H9 (cell line): Measurements from ENCODE around the gene ASPSCR1. TPM values are rescaled to one million over a fixed set of nuclear protein-coding genes. Genes with fewer than 3 reads are reported as not detected.

Source experiments
- DNase-seq: peaks from one replicate; pipeline ENCODE4 v3.0.0-alpha.2; 2017
- H2AFZ ChIP-seq: one replicate; pipeline ENCODE4 v1.6.1; 2013; ENCODE audit warnings: mild to moderate bottlenecking, low read length, control low read depth, moderate library complexity
- H2AK5ac ChIP-seq: 2 replicates; pipeline ENCODE4 v1.6.1; 2013; ENCODE audit warnings: low read length, control low read depth, mixed read lengths; ENCODE audit not compliant: insufficient read length
- H2BK120ac ChIP-seq: one replicate; pipeline ENCODE4 v1.6.1; 2013; ENCODE audit warnings: low read depth, mild to moderate bottlenecking, low read length, control low read depth, inconsistent platforms; ENCODE audit not compliant: poor library complexity, severe bottlenecking
- H2BK12ac ChIP-seq: 2 replicates; pipeline ENCODE4 v1.6.1; 2013; ENCODE audit warnings: low read length, control low read depth, mixed read lengths, low read depth; ENCODE audit not compliant: insufficient read length
- H2BK15ac ChIP-seq: 2 replicates; pipeline ENCODE4 v1.6.1; 2013; ENCODE audit warnings: low read depth, low read length, control low read depth
- H2BK20ac ChIP-seq: one replicate; pipeline ENCODE4 v1.6.1; 2013; ENCODE audit warnings: low read depth, mild to moderate bottlenecking, low read length, control low read depth, inconsistent platforms; ENCODE audit not compliant: poor library complexity, severe bottlenecking
- H2BK5ac ChIP-seq: 2 replicates; pipeline ENCODE4 v1.6.1; 2013; ENCODE audit warnings: low read length, control low read depth, mixed read lengths; ENCODE audit not compliant: insufficient read length
- H3K14ac ChIP-seq: 2 replicates; pipeline ENCODE4 v1.6.1; 2013; ENCODE audit warnings: low read length, control low read depth; ENCODE audit not compliant: insufficient read depth
- H3K18ac ChIP-seq: 2 replicates; pipeline ENCODE4 v1.6.1; 2013; ENCODE audit warnings: low read depth, mild to moderate bottlenecking, mixed read lengths, low read length, control low read depth; ENCODE audit not compliant: insufficient read length
- H3K23ac ChIP-seq: 2 replicates; pipeline ENCODE4 v1.6.1; 2013; ENCODE audit warnings: low read length, control low read depth, mixed read lengths, low read depth; ENCODE audit not compliant: insufficient read length
- H3K23me2 ChIP-seq: 2 replicates; pipeline ENCODE4 v1.6.1; 2013; ENCODE audit warnings: low read depth, mild to moderate bottlenecking, mixed read lengths, low read length, control low read depth; ENCODE audit not compliant: insufficient read length, poor library complexity, severe bottlenecking
- H3K27ac ChIP-seq: 2 replicates; pipeline ENCODE4 v1.5.1; 2013; ENCODE audit warnings: low read length, control low read depth, mixed read lengths, low read depth; ENCODE audit not compliant: insufficient read length
- H3K27me3 ChIP-seq: 2 replicates; pipeline ENCODE4 v1.6.1; 2013; ENCODE audit warnings: low read length, control low read depth, inconsistent platforms; ENCODE audit not compliant: insufficient read depth
- H3K4ac ChIP-seq: 2 replicates; pipeline ENCODE4 v1.6.1; 2013; ENCODE audit warnings: low read depth, mild to moderate bottlenecking, control low read depth, inconsistent platforms, low read length, moderate library complexity
- H3K4me1 ChIP-seq: 2 replicates; pipeline ENCODE4 v1.6.1; 2013; ENCODE audit warnings: low read length, control low read depth, inconsistent platforms; ENCODE audit not compliant: insufficient read depth
- H3K4me2 ChIP-seq: 2 replicates; pipeline ENCODE4 v1.6.1; 2013; ENCODE audit warnings: low read length, control low read depth, mixed read lengths; ENCODE audit not compliant: insufficient read length, insufficient read depth
- H3K56ac ChIP-seq: 2 replicates; pipeline ENCODE4 v1.6.1; 2013; ENCODE audit warnings: low read depth, mild to moderate bottlenecking, mixed read lengths, low read length, control low read depth; ENCODE audit not compliant: insufficient read length
- H3K79me1 ChIP-seq: 2 replicates; pipeline ENCODE4 v1.6.1; 2013; ENCODE audit warnings: low read depth, mild to moderate bottlenecking, moderate library complexity, low read length, control low read depth, inconsistent platforms; ENCODE audit not compliant: insufficient read depth, poor library complexity, severe bottlenecking
- H3K79me2 ChIP-seq: 2 replicates; pipeline ENCODE4 v1.6.1; 2013; ENCODE audit warnings: low read length, control low read depth, inconsistent platforms; ENCODE audit not compliant: insufficient read depth
- H3K9ac ChIP-seq: 2 replicates; pipeline ENCODE4 v1.6.1; 2013; ENCODE audit warnings: low read length, control low read depth, mixed read lengths; ENCODE audit not compliant: insufficient read length; ENCODE audit errors: extremely low read depth
- H3K9me3 ChIP-seq: one replicate; pipeline ENCODE4 v1.6.1; 2013; ENCODE audit warnings: low read depth, low read length, inconsistent platforms; ENCODE audit not compliant: control insufficient read depth
- H3T11ph ChIP-seq: one replicate; pipeline ENCODE4 v1.6.1; 2013; ENCODE audit warnings: mild to moderate bottlenecking, low read length, control low read depth, inconsistent platforms
- H4K20me1 ChIP-seq: one replicate; pipeline ENCODE4 v1.6.1; 2013; ENCODE audit not compliant: control insufficient read depth, insufficient read length, insufficient read depth
- H4K5ac ChIP-seq: 2 replicates; pipeline ENCODE4 v1.6.1; 2013; ENCODE audit warnings: low read depth, mild to moderate bottlenecking, mixed read lengths, low read length, control low read depth; ENCODE audit not compliant: insufficient read length
- H4K8ac ChIP-seq: replicated peaks from 2 replicates; pipeline ENCODE4 v1.6.1; 2013; ENCODE audit warnings: low read length, control low read depth, mixed read lengths, low read depth; ENCODE audit not compliant: insufficient read length
- H4K91ac ChIP-seq: 2 replicates; pipeline ENCODE4 v1.6.1; 2013; ENCODE audit warnings: low read depth, mild to moderate bottlenecking, moderate library complexity, mixed read lengths, low read length, control low read depth; ENCODE audit not compliant: insufficient read length
- H3K27ac Mint-ChIP-seq, 3 experiments: 2 replicates in 2 of 3; 3 replicates in 1 of 3; pipeline ENCODE4 v1.8.0; 2020 to 2021; ENCODE audit warnings: mixed read lengths in 3 of 3, mild to moderate bottlenecking in 1 of 3, moderate library complexity in 1 of 3
- H3K27me3 Mint-ChIP-seq: 2 replicates; pipeline ENCODE4 v1.8.0; 2021; ENCODE audit warnings: low read depth, mild to moderate bottlenecking, moderate library complexity, mixed read lengths
- H3K36me3 Mint-ChIP-seq, 3 experiments: 2 replicates in 2 of 3; 3 replicates in 1 of 3; pipeline ENCODE4 v1.8.0; 2020 to 2021; ENCODE audit warnings: low read depth in 3 of 3, mixed read lengths in 3 of 3; ENCODE audit not compliant: insufficient read depth in 1 of 3
- H3K4me1 Mint-ChIP-seq, 2 experiments: 2 replicates each; pipeline ENCODE4 v1.8.0; 2020; ENCODE audit warnings: mixed read lengths in 2 of 2
- H3K4me3 Mint-ChIP-seq, 2 experiments: 2 replicates in 1 of 2; 3 replicates in 1 of 2; pipeline ENCODE4 v1.8.0; 2020 to 2021; ENCODE audit warnings: mild to moderate bottlenecking in 2 of 2, mixed read lengths in 2 of 2, moderate library complexity in 1 of 2
- H3K9me3 Mint-ChIP-seq, 2 experiments: 2 replicates in 1 of 2; 3 replicates in 1 of 2; pipeline ENCODE4 v1.8.0; 2020; ENCODE audit warnings: mild to moderate bottlenecking in 2 of 2, mixed read lengths in 2 of 2, moderate library complexity in 1 of 2
- WGBS: extraction: QIAGEN DNeasy Blood & Tissue Kit; methylation state at CpG from one replicate; pipeline ENCODE4 v1.1.7; 2013; ENCODE audit warnings: missing lambda C conversion rate, low lambda C conversion rate, mixed read lengths; ENCODE audit not compliant: insufficient read length; ENCODE audit errors: extremely low coverage; 5-methylcytosine and 5-hydroxymethylcytosine counted together
- total RNA-seq: library from RNA; stranded (reverse); gene quantifications from 2 replicates; pipeline ENCODE4 v1.2.1, GENCODE V29; 2021
- TF ChIP-seq, protein P1 (sequence below): fragments of 200-600 bp; sonication (generic); conservative IDR thresholded peaks from 3 replicates; pipeline ENCODE4 v1.8.0; 2021; ENCODE audit warnings: antibody characterized with exemption, mild to moderate bottlenecking

Gene ASPSCR1
- total RNA-seq, 1 experiment from 2014 or later = 50.9 TPM

GRCh38 chr17:81951785-81952684 lies 25.4 kb upstream of the ASPSCR1 start:
- no peak overlapping the region for H3K27ac ChIP-seq
- no peak overlapping the region for H2BK120ac ChIP-seq
- no peak overlapping the region for H3K4ac ChIP-seq
- no peak overlapping the region for H3K9ac ChIP-seq
- H3K23me2 ChIP-seq = no peaks in the 10 kb centered on the region
- H2BK20ac ChIP-seq = no peak overlapping the region
- no peak overlapping the region for H2AFZ ChIP-seq
- H4K8ac ChIP-seq = no peak overlapping the region
- H3K79me1 ChIP-seq = no peaks in the 10 kb centered on the region
- H2BK5ac ChIP-seq = no peak overlapping the region
- H3K18ac ChIP-seq = no peak overlapping the region
- H3K4me2 ChIP-seq = no peak overlapping the region
- H2AK5ac ChIP-seq = no peak overlapping the region
- Mint-ChIP-seq H3K27me3 (peaks cover 49% of the 10 kb centered on the region), H3K27ac (no peak overlapping the region), H3K4me3 (0 out of 5 replicates have a peak overlapping the region, but pooled peaks of 1 of the 2 experiments have one; percentile 9), H3K36me3 (no peaks in the 10 kb centered on the region), H3K4me1 (peaks cover under 1 to 11% of the 10 kb centered on the region in 2 experiments), H3K9me3 (no peaks in the 10 kb centered on the region)
- TF ChIP-seq, protein P1, sequence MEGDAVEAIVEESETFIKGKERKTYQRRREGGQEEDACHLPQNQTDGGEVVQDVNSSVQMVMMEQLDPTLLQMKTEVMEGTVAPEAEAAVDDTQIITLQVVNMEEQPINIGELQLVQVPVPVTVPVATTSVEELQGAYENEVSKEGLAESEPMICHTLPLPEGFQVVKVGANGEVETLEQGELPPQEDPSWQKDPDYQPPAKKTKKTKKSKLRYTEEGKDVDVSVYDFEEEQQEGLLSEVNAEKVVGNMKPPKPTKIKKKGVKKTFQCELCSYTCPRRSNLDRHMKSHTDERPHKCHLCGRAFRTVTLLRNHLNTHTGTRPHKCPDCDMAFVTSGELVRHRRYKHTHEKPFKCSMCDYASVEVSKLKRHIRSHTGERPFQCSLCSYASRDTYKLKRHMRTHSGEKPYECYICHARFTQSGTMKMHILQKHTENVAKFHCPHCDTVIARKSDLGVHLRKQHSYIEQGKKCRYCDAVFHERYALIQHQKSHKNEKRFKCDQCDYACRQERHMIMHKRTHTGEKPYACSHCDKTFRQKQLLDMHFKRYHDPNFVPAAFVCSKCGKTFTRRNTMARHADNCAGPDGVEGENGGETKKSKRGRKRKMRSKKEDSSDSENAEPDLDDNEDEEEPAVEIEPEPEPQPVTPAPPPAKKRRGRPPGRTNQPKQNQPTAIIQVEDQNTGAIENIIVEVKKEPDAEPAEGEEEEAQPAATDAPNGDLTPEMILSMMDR = no peak
- H2BK12ac ChIP-seq = no peak overlapping the region
- H4K20me1 ChIP-seq = no peaks in the 10 kb centered on the region
- H3K27me3 ChIP-seq = no peaks in the 10 kb centered on the region; the same call in 1 of the 2 replicates
- no peak overlapping the region for H4K91ac ChIP-seq
- no peak overlapping the region for H3K14ac ChIP-seq
- WGBS = no CpG with 5 or more reads among the region's 13 CpGs
- DNase-seq = no peak
- H3K23ac ChIP-seq = no peak overlapping the region
- H3K9me3 ChIP-seq = no peaks in the 10 kb centered on the region
- no peaks in the 10 kb centered on the region for H3K4me1 ChIP-seq
- H3K79me2 ChIP-seq = no peaks in the 10 kb centered on the region
- no peak overlapping the region for H3K56ac ChIP-seq
- no peak overlapping the region for H2BK15ac ChIP-seq
- H3T11ph ChIP-seq = no peak overlapping the region
- no peak overlapping the region for H4K5ac ChIP-seq
